ENCODE results near the gene DDC.
A peak's percentile ranks its signal among the peaks of the same experiment; 100 is the strongest.

Gene DDC

GRCh38 chr7:50508471-50508943, 56.7 kb downstream of the DDC start:
- TF ChIP-seq, protein P1, sequence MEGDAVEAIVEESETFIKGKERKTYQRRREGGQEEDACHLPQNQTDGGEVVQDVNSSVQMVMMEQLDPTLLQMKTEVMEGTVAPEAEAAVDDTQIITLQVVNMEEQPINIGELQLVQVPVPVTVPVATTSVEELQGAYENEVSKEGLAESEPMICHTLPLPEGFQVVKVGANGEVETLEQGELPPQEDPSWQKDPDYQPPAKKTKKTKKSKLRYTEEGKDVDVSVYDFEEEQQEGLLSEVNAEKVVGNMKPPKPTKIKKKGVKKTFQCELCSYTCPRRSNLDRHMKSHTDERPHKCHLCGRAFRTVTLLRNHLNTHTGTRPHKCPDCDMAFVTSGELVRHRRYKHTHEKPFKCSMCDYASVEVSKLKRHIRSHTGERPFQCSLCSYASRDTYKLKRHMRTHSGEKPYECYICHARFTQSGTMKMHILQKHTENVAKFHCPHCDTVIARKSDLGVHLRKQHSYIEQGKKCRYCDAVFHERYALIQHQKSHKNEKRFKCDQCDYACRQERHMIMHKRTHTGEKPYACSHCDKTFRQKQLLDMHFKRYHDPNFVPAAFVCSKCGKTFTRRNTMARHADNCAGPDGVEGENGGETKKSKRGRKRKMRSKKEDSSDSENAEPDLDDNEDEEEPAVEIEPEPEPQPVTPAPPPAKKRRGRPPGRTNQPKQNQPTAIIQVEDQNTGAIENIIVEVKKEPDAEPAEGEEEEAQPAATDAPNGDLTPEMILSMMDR (IDR thresholded peaks at IDR 0.05; ENCODE audit: low read depth, low read length), result no peak
- DNase-seq (ENCODE audit: extremely low read depth, low read depth), result no peak

DNA sequence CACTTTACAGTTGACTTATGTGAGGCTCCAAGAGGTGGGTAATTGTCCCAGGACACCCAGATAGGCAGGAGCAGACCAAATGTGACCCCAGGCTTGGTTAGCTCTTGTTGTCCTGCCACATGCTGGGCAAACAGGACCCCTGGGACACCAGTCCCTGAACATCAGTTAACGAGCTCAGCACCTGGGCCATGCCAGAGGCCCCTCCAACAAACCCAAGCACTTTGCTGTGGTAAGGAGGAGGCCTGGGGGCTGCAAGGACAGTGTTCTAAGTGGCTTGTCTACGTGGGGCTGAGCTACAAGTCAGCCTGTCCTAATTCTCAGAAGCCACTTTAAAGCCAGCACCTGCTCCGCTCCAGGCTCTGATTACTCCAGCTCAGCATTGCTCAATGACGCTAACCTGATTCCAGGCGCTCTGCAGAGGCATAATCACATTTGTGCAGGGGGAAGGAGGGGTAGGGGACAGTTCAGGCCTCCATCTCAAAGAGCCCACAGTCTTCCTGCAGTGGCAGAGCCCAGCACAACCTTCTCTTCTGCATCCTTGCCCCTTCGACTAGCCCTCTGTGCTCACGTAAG, 57.2 kb downstream of the DDC start:
- TF ChIP-seq, protein P1 (IDR thresholded peaks at IDR 0.05; ENCODE audit: low read depth, low read length), result no peak
- DNase-seq (ENCODE audit: extremely low read depth, low read depth), result no peak

- TF ChIP-seq, protein P1 (IDR thresholded peaks at IDR 0.05; ENCODE audit: low read depth, low read length), result no peak
Measured at GRCh38 chr7:50505553-50506210, 59.5 kb downstream of the DDC start.

DNA sequence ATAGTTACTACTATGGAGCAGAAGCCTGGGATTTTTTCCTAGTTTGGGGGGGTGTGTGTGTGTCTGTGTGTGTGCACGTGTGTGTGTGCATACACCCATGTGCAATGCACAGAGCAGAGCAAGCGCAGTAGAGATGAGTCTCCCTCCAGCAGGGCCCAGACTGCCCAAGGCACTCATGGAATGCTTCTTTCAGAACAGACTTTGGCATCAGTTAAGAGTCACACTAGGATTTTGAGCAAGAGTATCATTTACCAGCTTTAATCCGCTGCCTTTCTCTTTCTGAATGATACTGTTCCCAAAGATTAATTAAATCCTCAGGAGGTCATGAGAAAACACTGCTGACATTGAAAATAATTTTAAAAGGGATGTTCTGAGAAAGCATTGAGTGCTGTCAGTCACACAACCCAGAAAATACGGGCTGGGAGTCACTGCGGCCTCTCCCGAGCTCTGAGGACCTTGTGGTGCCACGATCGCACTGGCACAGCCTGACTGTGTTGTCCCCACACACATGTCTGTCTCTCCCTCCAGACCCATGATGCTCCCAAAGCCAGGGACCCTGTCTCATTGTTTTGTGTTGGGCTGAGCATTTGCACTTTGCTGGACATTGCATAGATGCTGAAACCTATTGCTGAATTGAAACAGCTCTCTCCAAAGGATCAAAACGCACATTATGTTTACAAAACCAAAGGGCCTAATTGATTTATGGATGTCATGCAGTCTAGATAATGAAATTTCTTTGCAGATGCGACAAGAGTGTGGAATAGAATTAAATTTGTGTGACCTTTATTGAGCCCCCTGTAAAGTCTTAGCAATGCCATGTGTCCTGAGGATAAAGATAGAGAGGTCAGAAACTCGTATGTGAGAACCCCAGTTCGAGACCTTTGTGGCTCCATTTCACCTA, 60.3 kb downstream of the DDC start:
- DNase-seq (ENCODE audit: extremely low read depth, low read depth), result no peak
- TF ChIP-seq, protein P1 (IDR thresholded peaks at IDR 0.05; ENCODE audit: low read depth, low read length), result no peak

More at GRCh38 chr7:50505553-50506210, 59.5 kb downstream of the DDC start:
- DNase-seq (ENCODE audit: extremely low read depth, low read depth), result no peak

DNA sequence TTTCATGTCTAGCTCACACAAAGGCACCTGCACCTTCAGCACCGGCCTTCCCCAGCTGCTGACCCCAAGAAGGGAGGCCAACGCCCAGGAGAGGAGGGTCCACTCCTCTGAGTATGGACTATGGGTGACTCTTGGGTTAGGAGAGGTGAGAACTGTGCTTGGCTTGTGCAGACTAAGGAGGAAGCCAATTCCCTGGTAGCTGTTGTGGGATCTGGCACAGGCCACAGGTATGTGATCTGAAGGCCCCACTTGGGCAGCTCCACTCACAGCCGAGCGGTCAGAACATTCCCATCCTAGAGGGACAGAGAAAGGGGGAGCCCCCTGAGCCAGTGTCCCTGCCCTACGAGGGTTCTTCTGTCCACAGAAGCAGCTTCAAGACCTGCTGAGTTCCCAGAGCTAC, 62.3 kb downstream of the DDC start:
- DNase-seq (ENCODE audit: extremely low read depth, low read depth), result no peak
- TF ChIP-seq, protein P1 (IDR thresholded peaks at IDR 0.05; ENCODE audit: low read depth, low read length), result no peak

DNA sequence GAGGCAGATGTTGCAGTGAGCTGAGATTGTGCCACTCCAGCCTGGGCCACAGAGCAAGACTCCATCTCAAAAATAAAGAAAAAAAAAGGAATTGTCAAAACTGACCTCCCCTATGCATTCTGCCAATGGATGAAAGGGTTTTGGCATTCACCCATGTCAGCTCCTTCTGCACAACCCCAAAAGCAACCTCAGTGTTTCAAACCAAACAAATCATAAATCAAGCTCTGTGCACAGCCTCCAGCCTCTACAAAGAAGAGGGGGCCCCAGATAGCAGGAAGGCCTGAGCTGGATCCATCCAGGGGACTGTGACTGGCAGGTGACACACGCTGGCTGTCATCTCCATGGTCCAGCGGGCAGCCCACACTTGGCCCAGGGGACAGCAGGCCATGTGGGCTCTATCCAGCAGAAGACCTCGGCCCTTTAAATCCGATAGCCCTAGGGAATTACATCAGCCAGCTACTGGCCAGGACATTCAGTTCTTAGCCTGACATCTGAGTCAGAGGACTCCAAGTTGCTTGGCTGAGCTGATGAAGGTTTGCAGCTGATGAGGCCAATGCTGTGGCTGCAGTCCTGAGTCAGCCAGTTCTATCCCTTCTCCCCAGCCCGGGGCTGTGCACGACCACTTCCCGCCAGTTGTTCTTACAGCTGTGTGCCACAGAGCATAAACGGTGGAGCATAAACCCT, 63.1 kb downstream of the DDC start:
- TF ChIP-seq, protein P1 (IDR thresholded peaks at IDR 0.05; ENCODE audit: low read depth, low read length), result no peak
- peak; percentile 54 for DNase-seq (ENCODE audit: extremely low read depth, low read depth)

Data from AG09319 (cell line).